Measurements from ENCODE around the gene SUSD3. TPM values are rescaled to one million over a fixed set of nuclear protein-coding genes. Genes with fewer than 3 reads are reported as not detected.

The SUSD3 gene
- polyA plus RNA-seq, 1 donor = 2.2 TPM

DNA sequence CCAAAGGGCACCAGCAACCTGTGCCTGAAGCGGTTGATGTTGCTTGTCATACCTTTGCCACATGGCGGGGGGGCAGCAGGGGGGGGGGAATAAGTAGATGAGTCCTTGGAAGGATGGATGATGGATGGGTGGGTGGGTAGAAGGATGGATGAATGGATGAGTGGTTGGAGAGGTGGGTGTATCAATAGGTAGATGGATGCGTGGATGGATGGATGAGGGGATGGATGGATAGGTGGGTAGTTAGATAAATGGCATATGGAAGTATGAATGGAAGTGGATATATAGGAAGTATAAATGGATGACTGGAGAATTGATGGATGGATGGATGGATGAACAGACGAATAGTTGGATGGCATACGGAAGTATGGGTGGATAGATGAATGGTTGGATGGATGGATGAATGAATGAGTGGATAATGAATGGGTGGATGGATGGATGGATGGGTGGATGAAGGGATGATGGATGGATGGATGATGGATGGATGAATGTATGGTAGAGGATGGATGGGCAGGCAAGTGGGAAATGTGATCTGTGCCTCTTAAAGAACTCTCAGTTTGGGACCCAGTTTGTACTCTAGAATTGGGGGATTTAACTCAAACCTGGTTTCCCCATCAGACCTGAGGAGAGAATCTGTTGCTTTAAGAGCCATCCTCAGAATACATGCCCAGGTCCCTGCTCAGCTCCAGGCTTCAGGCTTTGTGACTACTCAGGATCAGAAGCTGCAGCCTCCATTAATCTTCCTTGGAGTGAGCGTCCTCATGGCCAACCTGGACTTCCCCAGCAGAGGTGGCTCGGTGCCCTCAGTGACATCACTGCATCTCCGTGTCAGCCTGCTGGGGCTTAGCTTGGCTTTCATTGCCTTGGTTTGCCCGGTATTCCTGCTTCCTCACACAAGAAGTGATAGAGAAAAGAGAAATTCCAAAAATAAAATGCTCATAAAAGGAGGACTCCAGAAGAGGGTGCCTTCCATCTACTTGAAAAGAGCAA is 27.6 kb upstream of the SUSD3 start:
- no peak for DNase-seq

GRCh38 chr9:93031629-93032430 is 26.7 kb upstream of the SUSD3 start:
- DNase-seq = no peak

DNA sequence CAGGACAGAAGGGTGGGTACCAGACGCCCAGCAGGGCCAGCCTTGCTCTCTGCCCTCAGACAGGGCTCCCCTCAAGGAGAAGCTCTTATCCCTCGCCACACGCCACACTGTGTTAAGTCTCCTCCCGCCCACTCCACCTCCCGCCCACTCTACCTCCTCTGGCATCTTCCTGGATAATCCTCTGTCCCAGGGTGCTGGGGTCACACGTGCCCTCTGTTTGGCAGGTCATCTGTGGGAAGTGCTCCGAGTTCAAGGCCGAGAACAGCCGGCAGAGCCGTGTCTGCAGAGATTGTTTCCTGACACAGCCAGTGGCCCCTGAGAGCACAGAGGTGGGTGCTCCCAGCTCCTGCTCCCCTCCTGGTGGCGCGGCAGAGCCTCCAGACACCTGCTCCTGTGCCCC is 26.0 kb upstream of the SUSD3 start:
- DNase-seq = no peak

DNA sequence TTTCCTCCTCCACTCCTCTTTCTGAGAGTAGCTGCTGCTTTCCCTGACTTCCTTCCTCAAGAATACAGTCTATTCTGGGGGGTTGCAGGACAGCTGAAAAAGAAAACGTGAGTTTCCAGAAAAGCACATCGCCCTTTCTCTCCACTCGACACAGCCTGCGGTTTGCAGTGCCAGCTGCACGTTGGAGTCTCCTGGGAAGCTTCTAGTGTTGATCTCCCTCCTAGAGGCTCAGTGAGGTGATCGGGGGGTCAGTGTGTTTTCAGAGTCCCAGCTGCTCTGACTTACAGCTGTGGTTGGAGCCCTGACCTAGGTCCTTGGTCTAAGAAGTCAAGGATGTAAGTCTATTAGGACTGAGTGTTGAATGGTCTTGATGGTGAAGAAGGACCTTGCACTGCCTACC is 25.0 kb upstream of the SUSD3 start:
- DNase-seq = peak; percentile 34

- no peak for DNase-seq
These were observed 23.3 kb upstream of the SUSD3 start for GRCh38 chr9:93035106-93035660.

- no peak for DNase-seq
These were observed 22.6 kb upstream of the SUSD3 start for GRCh38 chr9:93035821-93036351.

GRCh38 chr9:93036887-93037475 is 21.5 kb upstream of the SUSD3 start:
- no peak for DNase-seq

- no peak for DNase-seq
These were observed 21.0 kb upstream of the SUSD3 start for GRCh38 chr9:93037476-93037971.

- no peak for DNase-seq
These were observed 19.6 kb upstream of the SUSD3 start for GRCh38 chr9:93038918-93039317.

DNA sequence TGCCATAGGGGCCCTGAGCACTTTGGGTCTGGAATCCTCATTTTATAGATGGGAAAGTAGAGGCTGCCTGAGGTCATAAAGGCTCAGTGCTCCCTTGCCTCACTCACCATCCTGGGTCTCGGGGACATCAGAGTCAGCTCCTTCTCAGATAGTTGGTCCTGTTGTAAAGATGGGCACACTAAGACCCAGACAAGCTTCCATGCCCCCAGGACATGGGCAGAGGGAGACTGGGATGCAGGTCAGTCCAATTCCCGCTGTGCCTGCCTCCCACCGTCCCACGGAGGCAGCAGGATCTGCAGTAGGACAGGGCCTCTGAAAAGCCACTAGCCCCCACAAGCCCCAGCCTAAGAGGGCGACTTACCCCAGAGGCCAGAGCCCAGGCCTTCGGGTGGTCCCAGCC is 19.0 kb upstream of the SUSD3 start:
- no peak for DNase-seq

GRCh38 chr9:93039976-93040375 is 18.5 kb upstream of the SUSD3 start:
- DNase-seq = no peak

DNA sequence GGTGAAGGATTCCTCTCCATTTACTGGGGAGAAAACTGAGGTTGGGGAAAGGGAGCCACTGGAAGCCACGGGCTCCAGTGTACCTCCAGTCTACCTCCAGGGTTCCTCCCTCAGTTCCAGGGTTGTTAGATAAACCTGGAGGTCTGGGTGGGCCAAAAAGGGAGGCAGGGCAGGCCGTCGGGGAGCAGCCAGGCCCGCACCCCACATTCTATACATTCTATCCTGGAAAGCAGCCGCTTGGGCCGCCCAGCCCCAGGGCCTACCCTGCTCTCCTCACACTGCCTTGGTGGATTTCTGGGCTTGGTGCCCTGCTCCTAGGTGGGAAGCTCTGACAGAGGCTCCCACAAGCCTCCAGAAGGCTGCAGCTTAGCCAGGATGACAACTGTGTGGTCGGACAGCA is 18.1 kb upstream of the SUSD3 start:
- DNase-seq = no peak

DNA sequence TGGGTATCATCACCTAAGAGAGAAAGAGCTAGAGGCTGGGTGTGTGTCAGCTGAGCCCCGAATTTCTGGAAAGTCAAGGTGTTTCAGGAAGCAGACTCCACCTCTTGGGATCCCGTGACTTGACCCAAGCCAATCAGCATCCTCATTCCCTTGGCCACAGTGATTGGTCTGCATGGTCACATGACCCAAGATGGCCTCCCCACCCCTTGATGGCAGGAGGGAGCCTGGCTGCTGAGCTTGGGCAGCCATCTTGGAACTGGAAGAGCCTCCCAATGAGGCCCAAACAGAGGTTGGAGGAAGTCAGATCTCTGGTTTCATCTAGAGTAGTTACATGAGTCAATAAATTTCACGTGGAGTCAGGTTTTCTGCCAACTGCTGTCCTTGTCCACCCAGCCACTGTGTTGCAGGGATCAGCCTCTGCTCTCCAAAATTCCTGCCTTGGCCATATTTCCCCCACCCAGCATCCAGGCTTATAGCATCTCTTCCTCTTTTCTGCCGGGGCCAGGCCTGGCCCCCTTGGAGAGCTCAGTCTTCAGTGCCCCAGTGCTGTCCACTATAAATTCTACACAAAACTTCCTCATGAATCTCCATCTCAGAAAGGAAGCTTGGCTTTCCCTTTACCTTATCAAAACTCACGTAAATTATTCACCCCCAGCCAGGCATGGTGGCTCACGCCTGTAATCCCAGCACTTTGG is 17.2 kb upstream of the SUSD3 start:
- no peak for DNase-seq

GRCh38 chr9:93043122-93043521 is 15.4 kb upstream of the SUSD3 start:
- DNase-seq = no peak

GRCh38 chr9:93045521-93045920 is 13.0 kb upstream of the SUSD3 start:
- no peak for DNase-seq

DNA sequence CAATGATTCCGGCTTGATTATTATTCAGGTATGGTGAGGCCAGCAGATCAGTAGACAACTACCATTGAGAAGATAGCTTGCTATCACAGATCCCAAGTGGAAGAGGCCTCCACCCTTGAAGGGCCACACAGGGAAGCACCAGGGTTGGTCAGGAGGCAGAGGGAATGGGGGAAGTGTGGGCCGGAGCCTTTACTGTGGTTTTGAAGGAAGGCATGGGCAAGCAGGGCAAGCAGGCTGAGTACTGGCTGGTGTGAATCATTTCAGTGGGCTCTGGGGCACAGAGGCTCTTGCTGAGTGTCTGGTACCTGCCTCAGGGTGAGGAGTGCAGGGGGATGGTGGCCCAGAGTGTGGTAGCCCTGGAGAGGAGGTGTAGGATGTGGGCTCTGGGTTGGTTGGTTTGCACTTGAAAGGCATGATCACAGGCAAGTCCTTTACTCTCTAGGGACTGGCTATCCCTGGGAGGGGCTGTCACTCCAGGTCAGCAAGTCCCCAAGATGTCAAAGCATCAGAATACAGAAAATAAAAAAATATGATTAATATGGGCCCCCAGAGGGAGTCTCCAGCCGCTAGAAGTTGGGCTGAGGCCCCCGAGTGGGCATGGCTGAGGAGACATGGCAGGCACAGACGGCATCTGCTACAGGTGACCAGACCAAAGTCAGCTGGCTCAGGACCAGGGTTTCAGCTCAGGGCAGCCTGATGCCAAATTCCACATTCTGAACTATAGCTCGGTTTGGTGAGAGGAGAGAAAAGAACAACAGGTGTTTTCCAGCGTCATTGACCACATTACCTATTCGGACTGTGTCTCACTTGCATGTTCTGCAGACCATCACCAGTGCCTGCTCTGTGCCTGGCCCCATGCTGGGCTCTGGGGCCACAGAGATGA is 9.7 kb upstream of the SUSD3 start:
- no peak for DNase-seq

GRCh38 chr9:93049491-93049890 is 9.0 kb upstream of the SUSD3 start:
- no peak for DNase-seq

DNA sequence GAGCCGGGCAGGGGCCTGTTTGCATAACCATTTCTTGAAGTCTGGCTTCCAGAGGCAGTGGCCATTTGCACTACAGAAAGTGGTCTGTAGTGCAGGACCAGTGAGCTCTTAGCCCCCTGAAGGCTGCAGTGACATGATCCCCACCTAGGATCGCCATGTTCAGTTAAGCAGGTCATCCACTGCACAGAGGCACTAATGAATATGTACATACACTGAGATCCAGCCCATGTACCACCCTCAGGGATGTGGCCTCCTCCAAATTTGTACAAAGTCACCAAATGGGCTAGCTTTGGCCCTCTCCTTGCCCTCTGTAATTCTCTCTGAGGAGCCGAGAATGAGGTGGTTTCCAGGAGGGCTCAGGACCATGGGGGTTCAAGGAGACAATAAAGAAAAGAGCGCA is 8.3 kb upstream of the SUSD3 start:
- no peak for DNase-seq

DNA sequence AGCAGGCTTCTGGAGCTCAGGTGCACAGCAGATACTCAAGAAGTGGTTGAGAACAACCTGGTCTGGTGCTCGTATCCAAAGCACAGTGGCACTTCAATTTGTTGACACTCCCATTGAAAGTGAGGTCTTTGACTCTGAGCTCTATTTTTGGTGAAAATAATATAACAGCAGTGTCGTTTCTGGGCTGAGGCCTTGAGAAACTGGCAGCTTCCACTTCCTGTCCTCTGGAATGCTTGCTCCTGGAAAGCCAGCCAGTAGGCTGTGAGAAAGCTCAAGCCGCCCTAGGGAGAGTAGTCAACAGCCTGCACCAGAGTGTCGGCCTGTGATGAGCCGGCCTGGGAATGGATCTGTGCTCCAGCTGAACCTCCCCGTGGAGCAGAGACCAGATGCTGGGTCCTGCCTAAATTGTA is 6.8 kb upstream of the SUSD3 start:
- peak; percentile 63 for DNase-seq

DNA sequence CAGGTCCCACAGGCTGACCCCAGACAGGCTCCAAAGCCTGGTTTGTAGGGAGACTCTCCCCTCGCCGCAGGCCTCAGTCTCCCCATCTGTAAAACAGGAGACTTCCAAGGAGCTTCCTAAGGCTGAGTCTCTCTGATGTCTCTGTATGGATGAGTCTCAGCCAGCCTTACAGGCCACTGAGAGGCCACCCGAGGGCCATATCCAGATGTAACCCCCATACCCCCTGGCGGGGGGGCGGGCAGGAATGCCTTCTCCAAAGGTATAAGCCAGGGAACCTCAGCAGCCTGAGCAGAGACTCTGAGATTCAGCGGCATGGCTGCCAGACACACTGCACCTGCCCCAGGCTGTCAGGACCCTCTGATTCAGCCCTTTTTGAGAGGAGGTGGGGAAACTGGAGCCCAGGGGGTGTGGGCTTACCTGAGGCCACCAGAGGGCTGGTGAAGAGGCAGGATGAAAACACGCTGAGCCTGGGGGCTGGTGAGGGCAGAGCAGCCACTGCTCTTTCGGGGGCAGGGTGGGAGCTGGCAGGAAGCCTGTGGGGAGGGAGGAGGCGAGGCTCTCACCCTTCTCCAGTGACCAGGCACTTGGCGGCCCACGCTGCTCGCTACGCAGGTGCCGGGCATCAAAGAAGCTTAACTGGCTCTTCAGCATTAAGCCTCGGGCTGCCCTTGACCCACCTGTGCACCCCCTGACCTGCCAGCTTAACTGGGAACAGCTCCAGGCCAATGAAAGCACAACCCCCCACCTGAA is 5.5 kb upstream of the SUSD3 start:
- no peak for DNase-seq

All from hindlimb muscle (tissue), 1 donor.